H9 (cell line): ENCODE data around the gene BACH2. TPM values are rescaled to one million over a fixed set of nuclear protein-coding genes. Genes with fewer than 3 reads are reported as not detected.

Experiments
- DNase-seq: peaks from one replicate; pipeline ENCODE4 v3.0.0-alpha.2; 2017
- H2AFZ ChIP-seq: one replicate; pipeline ENCODE4 v1.6.1; 2013; ENCODE audit warnings: mild to moderate bottlenecking, low read length, control low read depth, moderate library complexity
- H2AK5ac ChIP-seq: 2 replicates; pipeline ENCODE4 v1.6.1; 2013; ENCODE audit warnings: low read length, control low read depth, mixed read lengths; ENCODE audit not compliant: insufficient read length
- H2BK120ac ChIP-seq: one replicate; pipeline ENCODE4 v1.6.1; 2013; ENCODE audit warnings: low read depth, mild to moderate bottlenecking, low read length, control low read depth, inconsistent platforms; ENCODE audit not compliant: poor library complexity, severe bottlenecking
- H2BK12ac ChIP-seq: 2 replicates; pipeline ENCODE4 v1.6.1; 2013; ENCODE audit warnings: low read length, control low read depth, mixed read lengths, low read depth; ENCODE audit not compliant: insufficient read length
- H2BK15ac ChIP-seq: 2 replicates; pipeline ENCODE4 v1.6.1; 2013; ENCODE audit warnings: low read depth, low read length, control low read depth
- H2BK20ac ChIP-seq: one replicate; pipeline ENCODE4 v1.6.1; 2013; ENCODE audit warnings: low read depth, mild to moderate bottlenecking, low read length, control low read depth, inconsistent platforms; ENCODE audit not compliant: poor library complexity, severe bottlenecking
- H2BK5ac ChIP-seq: 2 replicates; pipeline ENCODE4 v1.6.1; 2013; ENCODE audit warnings: low read length, control low read depth, mixed read lengths; ENCODE audit not compliant: insufficient read length
- H3K14ac ChIP-seq: 2 replicates; pipeline ENCODE4 v1.6.1; 2013; ENCODE audit warnings: low read length, control low read depth; ENCODE audit not compliant: insufficient read depth
- H3K18ac ChIP-seq: 2 replicates; pipeline ENCODE4 v1.6.1; 2013; ENCODE audit warnings: low read depth, mild to moderate bottlenecking, mixed read lengths, low read length, control low read depth; ENCODE audit not compliant: insufficient read length
- H3K23ac ChIP-seq: 2 replicates; pipeline ENCODE4 v1.6.1; 2013; ENCODE audit warnings: low read length, control low read depth, mixed read lengths, low read depth; ENCODE audit not compliant: insufficient read length
- H3K23me2 ChIP-seq: 2 replicates; pipeline ENCODE4 v1.6.1; 2013; ENCODE audit warnings: low read depth, mild to moderate bottlenecking, mixed read lengths, low read length, control low read depth; ENCODE audit not compliant: insufficient read length, poor library complexity, severe bottlenecking
- H3K27ac ChIP-seq: 2 replicates; pipeline ENCODE4 v1.5.1; 2013; ENCODE audit warnings: low read length, control low read depth, mixed read lengths, low read depth; ENCODE audit not compliant: insufficient read length
- H3K27me3 ChIP-seq: 2 replicates; pipeline ENCODE4 v1.6.1; 2013; ENCODE audit warnings: low read length, control low read depth, inconsistent platforms; ENCODE audit not compliant: insufficient read depth
- H3K4ac ChIP-seq: 2 replicates; pipeline ENCODE4 v1.6.1; 2013; ENCODE audit warnings: low read depth, mild to moderate bottlenecking, control low read depth, inconsistent platforms, low read length, moderate library complexity
- H3K4me1 ChIP-seq: 2 replicates; pipeline ENCODE4 v1.6.1; 2013; ENCODE audit warnings: low read length, control low read depth, inconsistent platforms; ENCODE audit not compliant: insufficient read depth
- H3K4me2 ChIP-seq: 2 replicates; pipeline ENCODE4 v1.6.1; 2013; ENCODE audit warnings: low read length, control low read depth, mixed read lengths; ENCODE audit not compliant: insufficient read length, insufficient read depth
- H3K56ac ChIP-seq: 2 replicates; pipeline ENCODE4 v1.6.1; 2013; ENCODE audit warnings: low read depth, mild to moderate bottlenecking, mixed read lengths, low read length, control low read depth; ENCODE audit not compliant: insufficient read length
- H3K79me1 ChIP-seq: 2 replicates; pipeline ENCODE4 v1.6.1; 2013; ENCODE audit warnings: low read depth, mild to moderate bottlenecking, moderate library complexity, low read length, control low read depth, inconsistent platforms; ENCODE audit not compliant: insufficient read depth, poor library complexity, severe bottlenecking
- H3K79me2 ChIP-seq: 2 replicates; pipeline ENCODE4 v1.6.1; 2013; ENCODE audit warnings: low read length, control low read depth, inconsistent platforms; ENCODE audit not compliant: insufficient read depth
- H3K9ac ChIP-seq: 2 replicates; pipeline ENCODE4 v1.6.1; 2013; ENCODE audit warnings: low read length, control low read depth, mixed read lengths; ENCODE audit not compliant: insufficient read length; ENCODE audit errors: extremely low read depth
- H3K9me3 ChIP-seq: one replicate; pipeline ENCODE4 v1.6.1; 2013; ENCODE audit warnings: low read depth, low read length, inconsistent platforms; ENCODE audit not compliant: control insufficient read depth
- H3T11ph ChIP-seq: one replicate; pipeline ENCODE4 v1.6.1; 2013; ENCODE audit warnings: mild to moderate bottlenecking, low read length, control low read depth, inconsistent platforms
- H4K20me1 ChIP-seq: one replicate; pipeline ENCODE4 v1.6.1; 2013; ENCODE audit not compliant: control insufficient read depth, insufficient read length, insufficient read depth
- H4K5ac ChIP-seq: 2 replicates; pipeline ENCODE4 v1.6.1; 2013; ENCODE audit warnings: low read depth, mild to moderate bottlenecking, mixed read lengths, low read length, control low read depth; ENCODE audit not compliant: insufficient read length
- H4K8ac ChIP-seq: replicated peaks from 2 replicates; pipeline ENCODE4 v1.6.1; 2013; ENCODE audit warnings: low read length, control low read depth, mixed read lengths, low read depth; ENCODE audit not compliant: insufficient read length
- H4K91ac ChIP-seq: 2 replicates; pipeline ENCODE4 v1.6.1; 2013; ENCODE audit warnings: low read depth, mild to moderate bottlenecking, moderate library complexity, mixed read lengths, low read length, control low read depth; ENCODE audit not compliant: insufficient read length
- H3K27ac Mint-ChIP-seq, 3 experiments: 2 replicates in 2 of 3; 3 replicates in 1 of 3; pipeline ENCODE4 v1.8.0; 2020 to 2021; ENCODE audit warnings: mixed read lengths in 3 of 3, mild to moderate bottlenecking in 1 of 3, moderate library complexity in 1 of 3
- H3K27me3 Mint-ChIP-seq: 2 replicates; pipeline ENCODE4 v1.8.0; 2021; ENCODE audit warnings: low read depth, mild to moderate bottlenecking, moderate library complexity, mixed read lengths
- H3K36me3 Mint-ChIP-seq, 3 experiments: 2 replicates in 2 of 3; 3 replicates in 1 of 3; pipeline ENCODE4 v1.8.0; 2020 to 2021; ENCODE audit warnings: low read depth in 3 of 3, mixed read lengths in 3 of 3; ENCODE audit not compliant: insufficient read depth in 1 of 3
- H3K4me1 Mint-ChIP-seq, 2 experiments: 2 replicates each; pipeline ENCODE4 v1.8.0; 2020; ENCODE audit warnings: mixed read lengths in 2 of 2
- H3K4me3 Mint-ChIP-seq, 2 experiments: 2 replicates in 1 of 2; 3 replicates in 1 of 2; pipeline ENCODE4 v1.8.0; 2020 to 2021; ENCODE audit warnings: mild to moderate bottlenecking in 2 of 2, mixed read lengths in 2 of 2, moderate library complexity in 1 of 2
- H3K9me3 Mint-ChIP-seq, 2 experiments: 2 replicates in 1 of 2; 3 replicates in 1 of 2; pipeline ENCODE4 v1.8.0; 2020; ENCODE audit warnings: mild to moderate bottlenecking in 2 of 2, mixed read lengths in 2 of 2, moderate library complexity in 1 of 2
- WGBS: extraction: QIAGEN DNeasy Blood & Tissue Kit; methylation state at CpG from one replicate; pipeline ENCODE4 v1.1.7; 2013; ENCODE audit warnings: missing lambda C conversion rate, low lambda C conversion rate, mixed read lengths; ENCODE audit not compliant: insufficient read length; ENCODE audit errors: extremely low coverage; 5-methylcytosine and 5-hydroxymethylcytosine counted together
- total RNA-seq: library from RNA; stranded (reverse); gene quantifications from 2 replicates; pipeline ENCODE4 v1.2.1, GENCODE V29; 2021
- TF ChIP-seq, protein P1 (sequence below): fragments of 200-600 bp; sonication (generic); conservative IDR thresholded peaks from 3 replicates; pipeline ENCODE4 v1.8.0; 2021; ENCODE audit warnings: antibody characterized with exemption, mild to moderate bottlenecking

Gene BACH2
- total RNA-seq, 1 experiment from 2014 or later, result 2.0 TPM

DNA sequence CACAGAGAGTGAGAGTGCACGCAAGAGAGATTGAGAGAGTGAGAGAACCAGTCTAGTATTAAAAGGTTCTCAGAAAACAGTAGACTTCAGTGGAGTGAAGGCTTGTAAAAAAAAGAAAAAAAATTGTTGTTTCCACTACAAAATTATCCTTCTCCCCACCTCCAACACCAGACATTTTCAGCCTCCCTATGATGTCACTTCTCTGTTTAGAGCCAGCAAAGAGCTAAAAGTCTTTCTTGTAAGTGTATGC lies 77.8 kb downstream of the BACH2 start:
- peaks cover 0 to 4% of the 10 kb centered on the region in 2 experiments; a peak in 3 of 4 replicates for H3K4me1 Mint-ChIP-seq
- peaks cover 7 to 12% of the 10 kb centered on the region in 2 experiments; a peak in 4 of 5 replicates for H3K9me3 Mint-ChIP-seq
- peak overlapping the region; percentile 94 for H3K27ac ChIP-seq
- H3K27me3 Mint-ChIP-seq, result no peaks in the 10 kb centered on the region
- no peak overlapping the region for H2BK15ac ChIP-seq
- TF ChIP-seq, protein P1, sequence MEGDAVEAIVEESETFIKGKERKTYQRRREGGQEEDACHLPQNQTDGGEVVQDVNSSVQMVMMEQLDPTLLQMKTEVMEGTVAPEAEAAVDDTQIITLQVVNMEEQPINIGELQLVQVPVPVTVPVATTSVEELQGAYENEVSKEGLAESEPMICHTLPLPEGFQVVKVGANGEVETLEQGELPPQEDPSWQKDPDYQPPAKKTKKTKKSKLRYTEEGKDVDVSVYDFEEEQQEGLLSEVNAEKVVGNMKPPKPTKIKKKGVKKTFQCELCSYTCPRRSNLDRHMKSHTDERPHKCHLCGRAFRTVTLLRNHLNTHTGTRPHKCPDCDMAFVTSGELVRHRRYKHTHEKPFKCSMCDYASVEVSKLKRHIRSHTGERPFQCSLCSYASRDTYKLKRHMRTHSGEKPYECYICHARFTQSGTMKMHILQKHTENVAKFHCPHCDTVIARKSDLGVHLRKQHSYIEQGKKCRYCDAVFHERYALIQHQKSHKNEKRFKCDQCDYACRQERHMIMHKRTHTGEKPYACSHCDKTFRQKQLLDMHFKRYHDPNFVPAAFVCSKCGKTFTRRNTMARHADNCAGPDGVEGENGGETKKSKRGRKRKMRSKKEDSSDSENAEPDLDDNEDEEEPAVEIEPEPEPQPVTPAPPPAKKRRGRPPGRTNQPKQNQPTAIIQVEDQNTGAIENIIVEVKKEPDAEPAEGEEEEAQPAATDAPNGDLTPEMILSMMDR, result no peak
- no peaks in the 10 kb centered on the region for H3K27me3 ChIP-seq
- H4K5ac ChIP-seq, result no peak overlapping the region
- peaks cover 6% of the 10 kb centered on the region; the same call in 1 of the 2 replicates for H3K4me1 ChIP-seq
- H2AFZ ChIP-seq, result peak overlapping the region; percentile 71
- WGBS, result no CpG with 5 or more reads among the region's 1 CpG
- DNase-seq, result no peak
- H3K79me2 ChIP-seq, result no peaks in the 10 kb centered on the region
- no peak overlapping the region for H3K4me2 ChIP-seq
- H4K8ac ChIP-seq, result no peak overlapping the region
- no peak overlapping the region for H3K23ac ChIP-seq
- H3K36me3 Mint-ChIP-seq, result peaks cover 4 to 10% (median 8%) of the 10 kb centered on the region in 3 experiments; a peak in 6 of 7 replicates
- H2BK12ac ChIP-seq, result peak overlapping the region; percentile 7
- no peak overlapping the region for H2BK20ac ChIP-seq
- no peaks in the 10 kb centered on the region for H3K23me2 ChIP-seq
- no peaks in the 10 kb centered on the region for H4K20me1 ChIP-seq
- no peak overlapping the region for H3K4ac ChIP-seq
- H3K56ac ChIP-seq, result no peak overlapping the region
- H4K91ac ChIP-seq, result no peak overlapping the region
- H3K14ac ChIP-seq, result no peak overlapping the region
- H3K79me1 ChIP-seq, result no peaks in the 10 kb centered on the region
- H3T11ph ChIP-seq, result no peak overlapping the region
- no peak overlapping the region for H2BK120ac ChIP-seq
- H3K9ac ChIP-seq, result no peak overlapping the region
- no peaks in the 10 kb centered on the region for H3K9me3 ChIP-seq
- no peak overlapping the region for H3K27ac Mint-ChIP-seq
- H3K18ac ChIP-seq, result peak overlapping the region; percentile 64
- no peak overlapping the region for H3K4me3 Mint-ChIP-seq
- no peak overlapping the region for H2BK5ac ChIP-seq
- no peak overlapping the region for H2AK5ac ChIP-seq
